Adrenal gland (tissue), 12 donors: ENCODE measurements around the gene HDAC11. TPM values are rescaled to one million over a fixed set of nuclear protein-coding genes. Genes with fewer than 3 reads are reported as not detected.

Source experiments
- DNase-seq, 7 donors: peaks; one replicate each; pipeline ENCODE4 v3.0.0-alpha.2; 2019 to 2020
- H3K27ac ChIP-seq, 5 donors: fragments of 200-600 bp; sonication (generic) in 4 of 5; 1 replicate in 3 of 5; 2 replicates in 2 of 5; pipeline versions ENCODE4 v1.5.1 to v1.8.0; 2016 to 2020; ENCODE audit warnings: mild to moderate bottlenecking in 1 of 5
- H3K27me3 ChIP-seq: fragments of 200-600 bp; 2 replicates; pipeline ENCODE4 v1.8.0; 2021
- H3K36me3 ChIP-seq, 2 donors: fragments of 200-600 bp; replicated peaks in 1 of 2; 1 replicate in 1 of 2; 2 replicates in 1 of 2; pipeline versions ENCODE4 v1.5.1 to v1.8.0; 2018 to 2022
- H3K4me1 ChIP-seq, 2 donors: fragments of 200-600 bp; replicated peaks in 1 of 2; 1 replicate in 1 of 2; 2 replicates in 1 of 2; pipeline versions ENCODE4 v1.5.1 to v1.8.0; 2018 to 2021
- H3K4me3 ChIP-seq, 4 donors: fragments of 200-600 bp; sonication (generic) in 3 of 4; one replicate each; pipeline ENCODE4 v1.5.1; 2016 to 2018
- H3K9me3 ChIP-seq, 3 donors: fragments of 200-600 bp; sonication (generic) in 1 of 3; replicated peaks in 1 of 3; 1 replicate in 2 of 3; 2 replicates in 1 of 3; pipeline versions ENCODE4 v1.5.1 to v1.8.0; 2016 to 2021
- POLR2A ChIP-seq, 2 donors: fragments of 450-650 bp; IDR thresholded peaks; one replicate each; pipeline ENCODE4 v1.6.1; 2017; ENCODE audit warnings: antibody characterized with exemption in 2 of 2, mild to moderate bottlenecking in 2 of 2, moderate library complexity in 1 of 2
- WGBS, 4 donors: extraction: QIAGEN DNeasy Blood & Tissue Kit in 2 of 4; methylation state at CpG; one replicate each; pipeline versions ENCODE4 v1.1.5 to v1.1.7; 2013 to 2017; 5-methylcytosine and 5-hydroxymethylcytosine counted together
- intact Hi-C, 2 donors: fragments of 100-400 bp; cut with DNase I; formaldehyde crosslinking; loops; one replicate each; pipeline versions ENCODE4 v1.14.1 to v1.15.0; 2022 to 2023
- polyA plus RNA-seq, 3 donors: library from polyadenylated mRNA; stranded (reverse); fragments of 200-250 nt in 2 of 3; fragments of 350-450 nt in 1 of 3; fragmentation: Illumina TruSeq in 1 of 3; extraction: RNeasy Lipid Tissue Mini Kit (QIAGEN cat#74804) in 1 of 3; gene quantifications; one replicate each; pipeline ENCODE4 v1.2.3, GENCODE V29; 2013 to 2014
- total RNA-seq, 9 donors: library from RNA; depleted of rRNA in 4 of 9; stranded (reverse); fragments of >200 nt in 4 of 9; fragments of 120-200 nt in 1 of 9; fragmentation: NEBNext Ultra II Directional in 1 of 9; extraction: Animal tissue kit (Norgen Biotek cat#: 25700) in 1 of 9; gene quantifications; one replicate each; pipeline versions ENCODE4 v1.1.0 to v1.2.4, GENCODE V29; 2013 to 2023
- TF ChIP-seq, protein P1 (sequence below), 6 experiments: fragments of 450-650 bp in 4 of 6; fragments of 200-600 bp in 2 of 6; sonication (generic) in 1 of 6; IDR thresholded peaks; 1 replicate in 5 of 6; 2 replicates in 1 of 6; pipeline versions ENCODE4 v1.5.1 to v1.8.0; 2016 to 2021; ENCODE audit warnings: antibody characterized with exemption in 6 of 6, mild to moderate bottlenecking in 2 of 6, moderate library complexity in 1 of 6
- donor health status: healthy with polysubstance abuse.
- donor health status: Bipolar disorder and iron deficiency.
- donor health status: DM: yes; HTN: yes; CAD: no.
- donor health status: DM: no; HTN: no; CAD: no.
- donor health status: DM: no; HTN: no; CAD: no.
- donor health status: DM: yes; HTN: yes; CAD: no.

HDAC11 gene
- total and polyA plus RNA-seq, 12 donors = 6.9 to 58.0 (median 15.9) TPM

DNA sequence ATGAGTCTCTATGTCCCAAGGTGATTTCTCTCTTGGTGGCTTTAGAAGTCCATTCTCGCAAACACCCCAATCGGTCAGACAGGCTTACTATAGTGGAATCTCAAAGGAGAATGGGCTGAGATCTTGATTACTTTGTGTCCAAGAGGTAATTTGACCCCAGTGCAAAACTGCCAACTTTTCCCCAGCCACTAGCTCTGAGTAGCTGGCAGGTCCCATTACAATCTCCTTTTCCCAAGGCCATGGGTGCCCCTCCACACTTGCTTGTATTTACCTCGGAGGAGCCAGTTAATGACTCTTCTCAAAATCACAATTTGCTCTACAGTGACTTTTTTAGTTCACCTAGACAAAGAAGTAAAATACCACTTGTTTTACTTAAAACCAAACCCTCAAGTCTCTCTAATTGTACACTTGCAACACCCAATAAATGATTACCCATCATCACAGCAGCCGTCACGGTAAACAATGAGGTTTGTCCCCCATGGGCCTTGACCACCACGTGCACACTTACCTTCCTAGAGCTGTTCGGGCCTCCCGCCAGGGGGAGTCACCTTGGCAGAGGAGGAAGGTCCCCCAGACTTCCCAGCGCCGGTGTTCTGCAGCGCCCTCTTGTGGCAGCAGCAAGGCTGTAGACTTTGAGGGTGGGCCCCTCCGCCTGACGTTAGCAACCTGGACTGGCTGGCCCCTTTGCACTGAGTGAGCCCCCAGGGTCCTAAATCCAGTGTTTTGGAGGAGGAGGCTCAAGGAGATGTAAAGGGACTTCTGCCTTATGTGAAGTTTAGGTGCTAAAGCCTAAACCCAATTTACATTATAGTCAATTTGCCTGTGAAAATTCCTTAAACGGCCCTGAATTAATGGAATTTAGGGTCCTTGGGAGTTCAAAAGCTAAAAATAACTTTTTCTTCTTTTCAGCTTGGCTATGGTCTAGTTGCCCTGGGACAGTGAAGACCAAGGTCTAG, 18.7 kb upstream of the HDAC11 start:
- H3K27ac ChIP-seq = no peak overlapping the region
- no peaks in the 10 kb centered on the region for H3K36me3 ChIP-seq
- no peak overlapping the region for H3K4me3 ChIP-seq
- intact Hi-C loops = loop anchor here in 1 of 2 donors (5.0 kb wide), 1 partner anchor 374 kb away; no protein-coding TSS in a partner anchor
- H3K4me1 ChIP-seq = no peaks in the 10 kb centered on the region
- no peaks in the 10 kb centered on the region for H3K9me3 ChIP-seq
- DNase-seq = peak in 5 of 7 donors; percentile 34 to 59 (median 44)
- H3K27me3 ChIP-seq = peaks cover 6% of the 10 kb centered on the region
- TF ChIP-seq, protein P1, sequence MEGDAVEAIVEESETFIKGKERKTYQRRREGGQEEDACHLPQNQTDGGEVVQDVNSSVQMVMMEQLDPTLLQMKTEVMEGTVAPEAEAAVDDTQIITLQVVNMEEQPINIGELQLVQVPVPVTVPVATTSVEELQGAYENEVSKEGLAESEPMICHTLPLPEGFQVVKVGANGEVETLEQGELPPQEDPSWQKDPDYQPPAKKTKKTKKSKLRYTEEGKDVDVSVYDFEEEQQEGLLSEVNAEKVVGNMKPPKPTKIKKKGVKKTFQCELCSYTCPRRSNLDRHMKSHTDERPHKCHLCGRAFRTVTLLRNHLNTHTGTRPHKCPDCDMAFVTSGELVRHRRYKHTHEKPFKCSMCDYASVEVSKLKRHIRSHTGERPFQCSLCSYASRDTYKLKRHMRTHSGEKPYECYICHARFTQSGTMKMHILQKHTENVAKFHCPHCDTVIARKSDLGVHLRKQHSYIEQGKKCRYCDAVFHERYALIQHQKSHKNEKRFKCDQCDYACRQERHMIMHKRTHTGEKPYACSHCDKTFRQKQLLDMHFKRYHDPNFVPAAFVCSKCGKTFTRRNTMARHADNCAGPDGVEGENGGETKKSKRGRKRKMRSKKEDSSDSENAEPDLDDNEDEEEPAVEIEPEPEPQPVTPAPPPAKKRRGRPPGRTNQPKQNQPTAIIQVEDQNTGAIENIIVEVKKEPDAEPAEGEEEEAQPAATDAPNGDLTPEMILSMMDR (IDR thresholded peaks at IDR 0.05) = peak; percentile 26 to 55 (median 41)
- TF ChIP-seq POLR2A (IDR thresholded peaks at IDR 0.05) = no peak
- WGBS, 4 donors = 28 to 33% (median 30%) methylated on average over 12 to 14 of the region's 14 CpGs

DNA sequence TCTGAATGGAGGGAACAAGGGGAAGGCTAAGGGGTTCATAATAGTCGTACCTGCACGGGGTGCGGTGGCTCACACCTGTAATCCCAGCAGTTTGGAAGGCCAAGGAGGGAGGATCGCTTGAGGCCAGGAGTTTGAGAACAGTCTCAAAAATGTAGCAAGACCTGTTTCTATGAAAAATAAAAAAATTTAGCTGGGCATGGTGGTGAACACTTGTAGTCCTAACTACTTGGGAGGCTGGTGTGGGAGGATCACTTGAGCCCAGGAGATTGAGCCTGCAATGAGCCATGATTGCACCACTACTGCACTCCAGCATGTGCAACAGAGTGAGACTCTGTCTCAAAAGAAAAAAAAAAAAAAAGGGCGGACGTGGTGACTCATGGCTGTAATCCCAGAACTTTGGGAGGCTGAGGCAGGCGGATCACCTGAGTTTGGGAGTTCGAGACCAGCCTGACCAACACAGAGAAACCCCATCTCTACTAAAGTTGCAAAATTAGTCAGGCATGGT, 17.9 kb upstream of the HDAC11 start:
- Histone ChIP-seq H3K4me3 (no peak overlapping the region), H3K9me3 (no peaks in the 10 kb centered on the region), H3K36me3 (no peaks in the 10 kb centered on the region), H3K4me1 (no peaks in the 10 kb centered on the region), H3K27ac (no peak overlapping the region), H3K27me3 (peaks cover 9% of the 10 kb centered on the region)
- intact Hi-C loops = loop anchor here in 1 of 2 donors (5.0 kb wide), 1 partner anchor 375 kb away; no protein-coding TSS in a partner anchor
- DNase-seq = no peak
- TF ChIP-seq POLR2A (IDR thresholded peaks at IDR 0.05) = no peak
- TF ChIP-seq, protein P1 (IDR thresholded peaks at IDR 0.05) = no peak
- WGBS, 4 donors = 74 to 90% (median 80%) methylated on average over 8 of the region's 8 CpGs

DNA sequence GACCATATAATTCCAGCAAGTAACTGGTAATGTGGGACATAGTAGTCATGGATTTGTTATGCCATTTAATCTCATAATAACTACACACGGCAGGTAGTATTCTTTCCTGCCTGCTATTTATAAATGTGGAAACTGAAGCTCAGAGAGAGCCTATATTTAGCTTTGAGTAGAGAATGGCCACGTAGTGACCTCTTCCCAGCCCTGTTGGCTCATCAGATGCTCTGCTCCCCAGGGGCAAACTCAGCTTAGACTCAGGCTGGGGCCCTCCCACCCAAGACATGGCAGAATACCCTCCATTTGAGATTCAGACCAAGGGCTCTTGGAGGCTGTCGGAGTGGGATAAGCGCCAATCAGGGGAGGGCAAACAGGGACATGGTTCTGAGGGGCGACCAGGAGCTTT, 17.3 kb upstream of the HDAC11 start:
- H3K4me3 ChIP-seq = no peak overlapping the region
- intact Hi-C loops = loop anchor here in 1 of 2 donors (5.0 kb wide), 1 partner anchor 376 kb away; no protein-coding TSS in a partner anchor
- no peaks in the 10 kb centered on the region for H3K4me1 ChIP-seq
- no peak overlapping the region for H3K27ac ChIP-seq
- WGBS, 4 donors = 60 to 76% (median 68%) methylated on average over 5 of the region's 5 CpGs
- TF ChIP-seq POLR2A (IDR thresholded peaks at IDR 0.05) = no peak
- TF ChIP-seq, protein P1 (IDR thresholded peaks at IDR 0.05) = no peak
- no peak for DNase-seq
- H3K36me3 ChIP-seq = no peaks in the 10 kb centered on the region
- no peaks in the 10 kb centered on the region for H3K9me3 ChIP-seq
- peaks cover 9% of the 10 kb centered on the region for H3K27me3 ChIP-seq

DNA sequence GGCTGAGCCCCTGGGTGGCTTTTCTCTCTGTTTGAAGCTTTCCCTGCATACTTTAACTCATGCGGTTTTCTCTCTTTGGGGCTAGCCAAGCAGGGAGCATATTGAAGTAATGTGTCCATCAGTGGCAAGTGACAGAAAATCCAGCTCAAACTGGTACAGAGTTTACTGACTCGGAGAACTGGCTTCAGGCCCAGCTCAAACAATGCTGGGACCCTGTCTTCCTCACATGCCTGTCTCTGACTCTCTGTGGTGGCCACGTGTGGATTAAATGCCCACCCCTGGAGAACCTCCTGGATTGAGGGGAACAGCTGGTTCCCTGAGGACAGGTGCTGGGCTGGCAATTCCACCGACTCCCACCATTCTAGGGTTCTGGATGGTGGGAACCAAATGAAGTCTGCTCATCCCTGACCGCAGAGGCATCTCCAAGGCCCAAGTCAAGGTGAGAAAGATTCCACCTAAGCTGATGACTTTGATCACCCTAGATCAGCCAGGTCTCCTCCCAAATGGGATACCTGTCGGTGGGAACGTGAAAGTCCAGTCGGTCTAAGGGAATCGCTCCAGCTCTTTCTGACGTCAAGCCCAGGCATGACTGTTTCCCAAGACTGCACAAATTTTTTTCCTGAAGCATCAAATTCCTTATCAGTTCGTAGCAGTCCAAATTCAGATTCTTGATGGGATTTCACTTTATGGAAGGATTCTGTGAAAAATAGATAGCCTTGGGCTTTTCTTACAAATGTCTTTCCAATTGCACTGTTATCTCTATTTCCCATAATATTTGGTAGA, 16.3 kb upstream of the HDAC11 start:
- Histone ChIP-seq H3K4me3 (no peak overlapping the region), H3K27ac (no peak overlapping the region), H3K27me3 (peaks cover 9% of the 10 kb centered on the region), H3K36me3 (no peaks in the 10 kb centered on the region), H3K4me1 (no peaks in the 10 kb centered on the region), H3K9me3 (no peaks in the 10 kb centered on the region)
- DNase-seq = no peak
- TF ChIP-seq POLR2A (IDR thresholded peaks at IDR 0.05) = no peak
- TF ChIP-seq, protein P1 (IDR thresholded peaks at IDR 0.05) = no peak
- intact Hi-C loops = loop anchor here in 1 of 2 donors (5.0 kb wide), 1 partner anchor 377 kb away; no protein-coding TSS in a partner anchor
- 73 to 80% (median 75%) methylated on average over 10 to 11 of the region's 11 CpGs for WGBS, 4 donors
